ENCODE measurements around the gene EIF4A2. TPM values are rescaled to one million over a fixed set of nuclear protein-coding genes. Genes with fewer than 3 reads are reported as not detected.

Gene EIF4A2
- total and polyA plus RNA-seq, 2 of the 13 experiments (the other 11 are each of a cell fraction or from before 2014, with no cell fraction given), result 480 to 596 TPM

GRCh38 chr3:186806089-186807055 is 23.0 kb downstream of the EIF4A2 start, which contains the start of gene RFC4 (continued):
- TF ChIP-seq PRDM4 (CRISPR knock-in tag; IDR thresholded peaks at IDR 0.05; ENCODE audit: borderline replicate concordance) (no peak), GABPA (IDR thresholded peaks at IDR 0.05; ENCODE audit: low read depth, low read length) (peak; percentile 82), GABPA (CRISPR knock-in tag; IDR thresholded peaks at IDR 0.05; ENCODE audit: low read depth) (peak; percentile 99), CREBL2 (CRISPR knock-in tag; IDR thresholded peaks at IDR 0.05; ENCODE audit: borderline replicate concordance) (no peak), THRA (CRISPR knock-in tag; IDR thresholded peaks at IDR 0.05; ENCODE audit: borderline replicate concordance) (peak; percentile 60; the same call in 1 of the 2 replicates), ZNF484 (CRISPR knock-in tag; IDR thresholded peaks at IDR 0.05; ENCODE audit: borderline replicate concordance, low read depth) (no peak), SMYD3 (CRISPR knock-in tag; IDR thresholded peaks at IDR 0.05) (no peak), MTERF4 (CRISPR knock-in tag; IDR thresholded peaks at IDR 0.05) (no peak), PREB (CRISPR knock-in tag; IDR thresholded peaks at IDR 0.05) (0 out of 2 replicates have a peak, but pooled peaks have one; percentile 54), ZNF235 (CRISPR knock-in tag; IDR thresholded peaks at IDR 0.05; ENCODE audit: borderline replicate concordance) (0 out of 2 replicates have a peak, but pooled peaks have one; percentile 88), NCOR1 (IDR thresholded peaks at IDR 0.05; ENCODE audit: borderline replicate concordance, low read length) (no peak), TARDBP (CRISPR knock-in tag; IDR thresholded peaks at IDR 0.05) (peak; percentile 72; the same call in 1 of the 2 replicates), ZNF670 (CRISPR knock-in tag; IDR thresholded peaks at IDR 0.05; ENCODE audit: borderline replicate concordance) (no peak), ZBTB34 (CRISPR knock-in tag; IDR thresholded peaks at IDR 0.05) (no peak), ZNF713 (CRISPR knock-in tag; IDR thresholded peaks at IDR 0.05) (0 out of 2 replicates have a peak, but pooled peaks have one; percentile 60), ZNF558 (CRISPR knock-in tag; IDR thresholded peaks at IDR 0.05; ENCODE audit: borderline replicate concordance) (no peak; the same call in 1 of the 2 replicates), TCF7 (IDR thresholded peaks at IDR 0.05; ENCODE audit: low read depth) (no peak), ZNF709 (CRISPR knock-in tag; IDR thresholded peaks at IDR 0.05) (no peak; the same call in none of the 2 replicates)
